ENCODE data around the gene IL3RA.

DNA sequence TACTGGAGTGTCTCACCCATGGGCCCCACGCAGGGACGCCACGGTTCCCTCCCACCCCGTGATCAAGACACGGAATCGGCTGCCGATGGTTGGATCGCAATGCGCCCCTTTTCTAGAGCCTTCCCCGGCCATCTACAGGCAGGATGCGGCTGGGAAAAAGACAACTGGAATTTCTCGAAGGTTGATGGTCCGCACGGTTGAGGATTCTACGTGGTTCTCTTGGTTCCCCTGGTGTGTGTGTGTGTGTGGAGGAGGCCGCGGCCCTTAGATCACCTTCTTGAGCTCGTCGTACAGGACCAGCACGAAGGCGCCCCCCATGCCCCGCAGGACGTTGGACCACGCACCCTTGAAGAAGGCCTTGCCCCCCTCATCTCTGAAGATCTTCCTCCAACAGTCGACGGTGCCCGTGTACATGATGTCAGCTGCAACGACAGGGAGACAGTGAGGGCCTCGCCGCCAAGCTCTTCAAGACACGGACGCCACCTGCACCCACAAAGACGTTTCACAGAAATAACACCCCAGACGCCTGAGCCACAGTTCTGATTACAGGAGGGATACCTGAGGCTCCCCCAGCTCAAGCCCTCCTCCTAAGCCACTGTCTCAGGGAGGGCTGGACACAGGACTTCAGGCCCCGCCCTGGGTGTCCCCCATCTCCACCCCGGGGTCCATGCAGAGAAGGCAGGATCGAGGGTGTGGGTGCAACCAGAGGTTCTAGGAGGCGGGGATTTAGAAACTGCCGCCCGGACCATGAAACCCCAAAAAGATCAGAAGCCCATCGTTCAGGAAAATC, 49.9 kb downstream of the IL3RA start:
- TF ChIP-seq, protein P1, sequence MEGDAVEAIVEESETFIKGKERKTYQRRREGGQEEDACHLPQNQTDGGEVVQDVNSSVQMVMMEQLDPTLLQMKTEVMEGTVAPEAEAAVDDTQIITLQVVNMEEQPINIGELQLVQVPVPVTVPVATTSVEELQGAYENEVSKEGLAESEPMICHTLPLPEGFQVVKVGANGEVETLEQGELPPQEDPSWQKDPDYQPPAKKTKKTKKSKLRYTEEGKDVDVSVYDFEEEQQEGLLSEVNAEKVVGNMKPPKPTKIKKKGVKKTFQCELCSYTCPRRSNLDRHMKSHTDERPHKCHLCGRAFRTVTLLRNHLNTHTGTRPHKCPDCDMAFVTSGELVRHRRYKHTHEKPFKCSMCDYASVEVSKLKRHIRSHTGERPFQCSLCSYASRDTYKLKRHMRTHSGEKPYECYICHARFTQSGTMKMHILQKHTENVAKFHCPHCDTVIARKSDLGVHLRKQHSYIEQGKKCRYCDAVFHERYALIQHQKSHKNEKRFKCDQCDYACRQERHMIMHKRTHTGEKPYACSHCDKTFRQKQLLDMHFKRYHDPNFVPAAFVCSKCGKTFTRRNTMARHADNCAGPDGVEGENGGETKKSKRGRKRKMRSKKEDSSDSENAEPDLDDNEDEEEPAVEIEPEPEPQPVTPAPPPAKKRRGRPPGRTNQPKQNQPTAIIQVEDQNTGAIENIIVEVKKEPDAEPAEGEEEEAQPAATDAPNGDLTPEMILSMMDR (IDR thresholded peaks at IDR 0.05; ENCODE audit: low read depth, low read length, poor library complexity, severe bottlenecking): no peak
- no peak for TF ChIP-seq EZH2phosphoT487 (IDR thresholded peaks at IDR 0.05; ENCODE audit: borderline replicate concordance, low read length)
